ENCODE data around the gene TSPAN2.

- TF ChIP-seq MAX (IDR thresholded peaks at IDR 0.05; ENCODE audit: insufficient read depth, insufficient read length) (no peak), POLR2A (IDR thresholded peaks at IDR 0.05; ENCODE audit: low read depth, low read length) (no peak), CTCF (IDR thresholded peaks at IDR 0.05; ENCODE audit: extremely low read depth in 1 of 2, insufficient read depth in 1 of 2, low read depth in 1 of 2, low read length in 2 of 2) (no peak), EZH2 (IDR thresholded peaks at IDR 0.05; ENCODE audit: borderline replicate concordance, low read depth, low read length, severe bottlenecking) (no peak)
These were observed 53.7 kb downstream of the TSPAN2 start for GRCh38 chr1:115035652-115036051.

All from endothelial cell of umbilical vein (primary cell).